Measurements from ENCODE around the gene MEIS2. TPM values are rescaled to one million over a fixed set of nuclear protein-coding genes. Genes with fewer than 3 reads are reported as not detected.

MEIS2 gene
- total RNA-seq, 6 donors from 2014 or later, result 13.7 to 53.4 (median 21.4) TPM

- H3K27me3 ChIP-seq, result no peaks in the 10 kb centered on the region
- peaks cover 0 to 23% (median 3%) of the 10 kb centered on the region in 4 donors for H3K36me3 ChIP-seq
- TF ChIP-seq, protein P1, sequence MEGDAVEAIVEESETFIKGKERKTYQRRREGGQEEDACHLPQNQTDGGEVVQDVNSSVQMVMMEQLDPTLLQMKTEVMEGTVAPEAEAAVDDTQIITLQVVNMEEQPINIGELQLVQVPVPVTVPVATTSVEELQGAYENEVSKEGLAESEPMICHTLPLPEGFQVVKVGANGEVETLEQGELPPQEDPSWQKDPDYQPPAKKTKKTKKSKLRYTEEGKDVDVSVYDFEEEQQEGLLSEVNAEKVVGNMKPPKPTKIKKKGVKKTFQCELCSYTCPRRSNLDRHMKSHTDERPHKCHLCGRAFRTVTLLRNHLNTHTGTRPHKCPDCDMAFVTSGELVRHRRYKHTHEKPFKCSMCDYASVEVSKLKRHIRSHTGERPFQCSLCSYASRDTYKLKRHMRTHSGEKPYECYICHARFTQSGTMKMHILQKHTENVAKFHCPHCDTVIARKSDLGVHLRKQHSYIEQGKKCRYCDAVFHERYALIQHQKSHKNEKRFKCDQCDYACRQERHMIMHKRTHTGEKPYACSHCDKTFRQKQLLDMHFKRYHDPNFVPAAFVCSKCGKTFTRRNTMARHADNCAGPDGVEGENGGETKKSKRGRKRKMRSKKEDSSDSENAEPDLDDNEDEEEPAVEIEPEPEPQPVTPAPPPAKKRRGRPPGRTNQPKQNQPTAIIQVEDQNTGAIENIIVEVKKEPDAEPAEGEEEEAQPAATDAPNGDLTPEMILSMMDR (IDR thresholded peaks at IDR 0.05), result no peak
- no peak for TF ChIP-seq POLR2A (IDR thresholded peaks at IDR 0.05)
- TF ChIP-seq POLR2AphosphoS5 (IDR thresholded peaks at IDR 0.05), result no peak
- no peak for TF ChIP-seq EP300 (IDR thresholded peaks at IDR 0.05)
- 85 to 89% methylated on average over 5 of the region's 5 CpGs for WGBS, 2 donors
- no peaks in the 10 kb centered on the region for H3K9me3 ChIP-seq
- H3K4me3 ChIP-seq, result no peak overlapping the region
- peaks cover 0 to 6% (median 1%) of the 10 kb centered on the region in 4 donors for H3K4me1 ChIP-seq
- no peak for DNase-seq
- peak in 1 of 2 donors; percentile 16 for ATAC-seq (ENCODE audit: low FRiP score in 2 of 2)
- no peak overlapping the region for H3K27ac ChIP-seq
These were observed 18.4 kb downstream of the MEIS2 start for GRCh38 chr15:37081983-37082382.

GRCh38 chr15:37080261-37080921, 20.0 kb downstream of the MEIS2 start:
- Histone ChIP-seq H3K27me3 (no peaks in the 10 kb centered on the region), H3K4me1 (peaks cover 0 to 3% (median 0%) of the 10 kb centered on the region in 4 donors), H3K36me3 (peaks cover 0 to 23% (median 3%) of the 10 kb centered on the region in 4 donors), H3K9me3 (no peaks in the 10 kb centered on the region), H3K27ac (no peak overlapping the region), H3K4me3 (no peak overlapping the region)
- no peak for DNase-seq
- no peak for TF ChIP-seq POLR2A (IDR thresholded peaks at IDR 0.05)
- TF ChIP-seq, protein P1 (IDR thresholded peaks at IDR 0.05), result no peak
- TF ChIP-seq POLR2AphosphoS5 (IDR thresholded peaks at IDR 0.05), result no peak
- TF ChIP-seq EP300 (IDR thresholded peaks at IDR 0.05), result no peak
- 50 to 63% methylated on average over 5 of the region's 5 CpGs for WGBS, 2 donors
- no peak for ATAC-seq (ENCODE audit: low FRiP score in 2 of 2)

DNA sequence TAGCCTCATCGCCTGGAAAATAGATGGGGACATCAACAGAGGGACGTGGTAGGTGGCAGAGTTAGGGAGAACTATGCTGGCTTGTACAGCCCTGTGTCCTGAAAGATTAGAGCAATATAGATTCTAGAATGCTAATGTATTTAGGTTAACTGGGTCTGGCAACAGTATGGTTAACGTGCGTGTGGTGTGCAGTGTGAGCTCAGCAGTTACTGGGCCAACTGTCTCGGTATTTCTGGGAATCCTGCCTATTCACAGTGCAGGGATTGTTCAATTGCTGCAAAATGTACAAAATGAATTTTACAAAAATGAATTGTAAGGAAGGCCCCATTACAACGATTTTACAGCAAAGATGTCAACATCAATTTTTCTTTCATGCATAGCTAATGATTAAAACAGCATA, 20.6 kb downstream of the MEIS2 start:
- peaks cover 0 to 23% (median 3%) of the 10 kb centered on the region in 4 donors for H3K36me3 ChIP-seq
- H3K4me1 ChIP-seq, result peaks cover 0 to 3% (median 0%) of the 10 kb centered on the region in 4 donors
- H3K4me3 ChIP-seq, result no peak overlapping the region
- ATAC-seq (ENCODE audit: low FRiP score in 2 of 2) (peak in 1 of 2 donors; percentile 73), DNase-seq (no peak)
- no peaks in the 10 kb centered on the region for H3K27me3 ChIP-seq
- no peaks in the 10 kb centered on the region for H3K9me3 ChIP-seq
- 62% methylated on average over 6 of the region's 6 CpGs for WGBS, 2 donors
- no peak for TF ChIP-seq EP300 (IDR thresholded peaks at IDR 0.05)
- no peak for TF ChIP-seq POLR2A (IDR thresholded peaks at IDR 0.05)
- TF ChIP-seq, protein P1 (IDR thresholded peaks at IDR 0.05), result no peak
- no peak for TF ChIP-seq POLR2AphosphoS5 (IDR thresholded peaks at IDR 0.05)
- H3K27ac ChIP-seq, result no peak overlapping the region

- H3K36me3 ChIP-seq, result peaks cover 0 to 20% (median 3%) of the 10 kb centered on the region in 4 donors
- TF ChIP-seq EP300 (IDR thresholded peaks at IDR 0.05) (no peak), POLR2A (IDR thresholded peaks at IDR 0.05) (no peak), POLR2AphosphoS5 (IDR thresholded peaks at IDR 0.05) (no peak)
- TF ChIP-seq, protein P1 (IDR thresholded peaks at IDR 0.05), result no peak
- H3K4me3 ChIP-seq, result no peak overlapping the region
- ATAC-seq (ENCODE audit: low FRiP score in 2 of 2) (no peak), DNase-seq (no peak)
- H3K27me3 ChIP-seq, result no peaks in the 10 kb centered on the region
- 55 to 61% methylated on average over 1 of the region's 1 CpG for WGBS, 2 donors
- peaks cover 0 to 3% (median 0%) of the 10 kb centered on the region in 4 donors for H3K4me1 ChIP-seq
- H3K9me3 ChIP-seq, result no peaks in the 10 kb centered on the region
- H3K27ac ChIP-seq, result no peak overlapping the region
These were observed 21.8 kb downstream of the MEIS2 start for GRCh38 chr15:37078566-37078965.
